Right cardiac atrium (tissue), 5 donors: ENCODE data around the gene ARPC5. TPM values are rescaled to one million over a fixed set of nuclear protein-coding genes. Genes with fewer than 3 reads are reported as not detected.

Source experiments
- ATAC-seq, 2 donors: fragments of 200-7000 bp; cut with Tn5 transposase; one replicate each; pipeline versions ENCODE4 v1.8.0 to v1.9.1; 2020; ENCODE audit warnings: moderate library complexity in 2 of 2, mild to moderate bottlenecking in 1 of 2
- DNase-seq, 3 donors: peaks; one replicate each; pipeline ENCODE4 v3.0.0-alpha.2; 2020
- H3K27ac ChIP-seq: one replicate; pipeline ENCODE4 v1.5.1; 2013; ENCODE audit warnings: mild to moderate bottlenecking, low read length, control low read depth, moderate library complexity
- H3K27me3 ChIP-seq: one replicate; pipeline ENCODE4 v1.6.1; 2013; ENCODE audit not compliant: control insufficient read depth, insufficient read depth
- H3K4me1 ChIP-seq: one replicate; pipeline ENCODE4 v1.6.1; 2013; ENCODE audit warnings: low read length; ENCODE audit not compliant: control insufficient read depth, insufficient read depth
- H3K4me3 ChIP-seq: one replicate; pipeline ENCODE4 v1.5.1; 2013; ENCODE audit warnings: low read length, control low read depth
- H3K9me3 ChIP-seq: one replicate; pipeline ENCODE4 v1.6.1; 2013; ENCODE audit warnings: low read length; ENCODE audit not compliant: control insufficient read depth
- WGBS: extraction: QIAGEN DNeasy Blood & Tissue Kit; methylation state at CpG from one replicate; pipeline ENCODE4 v1.1.7; 2013; 5-methylcytosine and 5-hydroxymethylcytosine counted together
- intact Hi-C, 4 donors: fragments of 100-400 bp; cut with DNase I; formaldehyde crosslinking; loops; one replicate each; pipeline versions ENCODE4 v1.11.0 to v1.14.0; 2022 to 2023
- polyA plus RNA-seq: library from polyadenylated mRNA; stranded (reverse); fragments of 200-250 nt; gene quantifications from one replicate; pipeline ENCODE4 v1.2.3, GENCODE V29; 2013
- total RNA-seq, 4 donors: library from RNA; stranded (reverse); fragmentation: NEBNext Ultra II Directional; extraction: Animal tissue kit (Norgen Biotek cat#: 25700); gene quantifications; one replicate each; pipeline ENCODE4 v1.2.1, GENCODE V29; 2021
- donor health status: healthy with polysubstance abuse.
- donor health status: DM: no; HTN: yes; CAD: no.
- donor health status: DM: no; HTN: no; CAD: no.
- donor health status: DM: no; HTN: yes; CAD: no; lungs with severe emphysema.
- donor health status: DM: yes; HTN: yes; CAD: no.

The ARPC5 gene
- total and polyA plus RNA-seq, 5 donors, result 36.5 to 74.7 (median 50.8) TPM

- intact Hi-C loops, result no loop called here
- ATAC-seq, result no peak
- Histone ChIP-seq H3K27ac (no peak overlapping the region), H3K4me1 (peaks cover 6% of the 10 kb centered on the region), H3K27me3 (no peaks in the 10 kb centered on the region), H3K9me3 (no peaks in the 10 kb centered on the region), H3K4me3 (no peak overlapping the region)
- no peak for DNase-seq
- WGBS, result 86% methylated on average over 3 of the region's 3 CpGs
Observed at GRCh38 chr1:183612407-183612806, 23.2 kb downstream of the ARPC5 start.

- ATAC-seq (no peak), DNase-seq (no peak)
- WGBS, result 45% methylated on average over 2 of the region's 2 CpGs
- peaks cover 6% of the 10 kb centered on the region for H3K4me1 ChIP-seq
- H3K27ac ChIP-seq, result no peak overlapping the region
- no peak overlapping the region for H3K4me3 ChIP-seq
- intact Hi-C loops, result no loop called here
- no peaks in the 10 kb centered on the region for H3K27me3 ChIP-seq
- H3K9me3 ChIP-seq, result no peaks in the 10 kb centered on the region
Observed at GRCh38 chr1:183611021-183611420, 24.6 kb downstream of the ARPC5 start.

GRCh38 chr1:183609759-183610452 lies 25.7 kb downstream of the ARPC5 start:
- H3K9me3 ChIP-seq, result no peaks in the 10 kb centered on the region
- intact Hi-C loops, result no loop called here
- ATAC-seq (peak; percentile 71 to 89), DNase-seq (peak in 1 of 3 donors; percentile 45)
- H3K27ac ChIP-seq, result peak overlapping the region; percentile 16
- 11% methylated on average over 3 of the region's 3 CpGs for WGBS
- no peak overlapping the region for H3K4me3 ChIP-seq
- no peaks in the 10 kb centered on the region for H3K27me3 ChIP-seq
- H3K4me1 ChIP-seq, result peaks cover 6% of the 10 kb centered on the region

- intact Hi-C loops, result no loop called here
- WGBS, result 11% methylated on average over 5 of the region's 5 CpGs
- peaks cover 6% of the 10 kb centered on the region for H3K4me1 ChIP-seq
Observed at GRCh38 chr1:183609313-183609712, 26.3 kb downstream of the ARPC5 start.

GRCh38 chr1:183607322-183607980 lies 28.1 kb downstream of the ARPC5 start:
- Histone ChIP-seq H3K4me1 (peaks cover 6% of the 10 kb centered on the region), H3K27me3 (no peaks in the 10 kb centered on the region), H3K27ac (no peak overlapping the region), H3K4me3 (no peak overlapping the region), H3K9me3 (no peaks in the 10 kb centered on the region)
- 54% methylated on average over 2 of the region's 2 CpGs for WGBS
- no peak for ATAC-seq
- intact Hi-C loops, result no loop called here
- DNase-seq, result no peak

More at GRCh38 chr1:183609313-183609712, 26.3 kb downstream of the ARPC5 start:
- Histone ChIP-seq H3K27me3 (no peaks in the 10 kb centered on the region), H3K9me3 (no peaks in the 10 kb centered on the region), H3K4me3 (no peak overlapping the region), H3K27ac (peak overlapping the region; percentile 48)
- ATAC-seq, result peak; percentile 89 to 91
- peak; percentile 68 to 87 (median 79) for DNase-seq

GRCh38 chr1:183605904-183606303 lies 29.7 kb downstream of the ARPC5 start:
- Histone ChIP-seq H3K9me3 (no peaks in the 10 kb centered on the region), H3K4me1 (peaks cover 6% of the 10 kb centered on the region), H3K4me3 (no peak overlapping the region), H3K27me3 (no peaks in the 10 kb centered on the region), H3K27ac (no peak overlapping the region)
- DNase-seq (no peak), ATAC-seq (no peak)
- intact Hi-C loops, result no loop called here
- WGBS, result 93% methylated on average over 2 of the region's 2 CpGs

- ATAC-seq (peak in 1 of 2 donors; percentile 15), DNase-seq (no peak)
- no peaks in the 10 kb centered on the region for H3K9me3 ChIP-seq
- H3K4me1 ChIP-seq, result peaks cover 3% of the 10 kb centered on the region
- H3K4me3 ChIP-seq, result no peak overlapping the region
- no peaks in the 10 kb centered on the region for H3K27me3 ChIP-seq
- 82% methylated on average over 8 of the region's 8 CpGs for WGBS
- H3K27ac ChIP-seq, result no peak overlapping the region
- intact Hi-C loops, result no loop called here
Observed at GRCh38 chr1:183604815-183605214, 30.8 kb downstream of the ARPC5 start.

GRCh38 chr1:183604038-183604808 lies 31.4 kb downstream of the ARPC5 start:
- Histone ChIP-seq H3K4me3 (no peak overlapping the region), H3K27ac (peak overlapping the region; percentile 9), H3K4me1 (peaks cover 3% of the 10 kb centered on the region), H3K27me3 (no peaks in the 10 kb centered on the region), H3K9me3 (no peaks in the 10 kb centered on the region)
- DNase-seq (peak; percentile 28 to 60 (median 44)), ATAC-seq (peak in 1 of 2 donors; percentile 38)
- intact Hi-C loops, result no loop called here
- WGBS, result 56% methylated on average over 10 of the region's 10 CpGs

- Histone ChIP-seq H3K4me3 (no peak overlapping the region), H3K27me3 (no peaks in the 10 kb centered on the region), H3K4me1 (no peaks in the 10 kb centered on the region), H3K27ac (no peak overlapping the region), H3K9me3 (no peaks in the 10 kb centered on the region)
- intact Hi-C loops, result no loop called here
- DNase-seq, result no peak
- ATAC-seq, result no peak
- WGBS, result 95% methylated on average over 1 of the region's 1 CpG
Observed at GRCh38 chr1:183602510-183602909, 33.1 kb downstream of the ARPC5 start.

- no peaks in the 10 kb centered on the region for H3K4me1 ChIP-seq
Observed at GRCh38 chr1:183600634-183601033, 34.9 kb downstream of the ARPC5 start.

GRCh38 chr1:183600136-183600535 lies 35.4 kb downstream of the ARPC5 start:
- Histone ChIP-seq H3K27ac (no peak overlapping the region), H3K4me3 (no peak overlapping the region), H3K27me3 (no peaks in the 10 kb centered on the region), H3K9me3 (no peaks in the 10 kb centered on the region), H3K4me1 (no peaks in the 10 kb centered on the region)
- intact Hi-C loops, result no loop called here
- ATAC-seq, result peak; percentile 82 to 84
- 62% methylated on average over 3 of the region's 3 CpGs for whole genome bisulfite sequencing
- peak in 1 of 3 donors; percentile 43 for DNase-seq

More at GRCh38 chr1:183600634-183601033, 34.9 kb downstream of the ARPC5 start:
- Histone ChIP-seq H3K9me3 (no peaks in the 10 kb centered on the region), H3K27ac (no peak overlapping the region), H3K27me3 (no peaks in the 10 kb centered on the region), H3K4me3 (no peak overlapping the region)
- WGBS, result 83% methylated on average over 3 of the region's 3 CpGs
- ATAC-seq, result peak in 1 of 2 donors; percentile 10
- DNase-seq, result no peak
- intact Hi-C loops, result no loop called here
